HepG2 (cell line): ENCODE results near the gene ELN. TPM values are rescaled to one million over a fixed set of nuclear protein-coding genes. Genes with fewer than 3 reads are reported as not detected.

Source experiments
- ATF1 ChIP-seq: IDR thresholded peaks from 2 replicates; pipeline ENCODE4 v1.6.1; 2016; ENCODE audit warnings: mild to moderate bottlenecking, control low read depth
- FOXM1 ChIP-seq: sonication (generic); formaldehyde crosslinking; IDR thresholded peaks from 2 replicates; pipeline ENCODE4 v1.5.0; 2020; ENCODE audit warnings: missing genetic modification reagents
- GABPA ChIP-seq, 2 experiments: IDR thresholded peaks; 2 replicates each; pipeline ENCODE4 v1.6.1; 2011 to 2016; ENCODE audit warnings: low read depth in 2 of 2, low read length in 1 of 2, missing biosample characterization in 1 of 2, missing genetic modification characterization in 1 of 2
- GATAD2A ChIP-seq: IDR thresholded peaks from 2 replicates; pipeline ENCODE4 v1.6.1; 2016
- HMG20B ChIP-seq: conservative IDR thresholded peaks from 2 replicates; pipeline ENCODE4 v1.6.1; 2016; ENCODE audit warnings: missing genetic modification reagents, missing compliant biosample characterization
- KDM1A ChIP-seq: IDR thresholded peaks from 2 replicates; pipeline ENCODE4 v1.6.1; 2016; ENCODE audit warnings: missing compliant biosample characterization
- KDM5A ChIP-seq: fragments of 200-600 bp; sonication (generic); IDR thresholded peaks from 2 replicates; pipeline ENCODE4 v1.7.0; 2018; ENCODE audit warnings: antibody characterized with exemption, mild to moderate bottlenecking, low read length, borderline replicate concordance
- MTA3 ChIP-seq: sonication (generic); formaldehyde crosslinking; IDR thresholded peaks from 2 replicates; pipeline ENCODE4 v1.4.0; 2020; ENCODE audit warnings: missing genetic modification reagents
- MYC ChIP-seq: sonication (generic); formaldehyde crosslinking; IDR thresholded peaks from 2 replicates; pipeline ENCODE4 v1.9.0; 2021; ENCODE audit warnings: missing genetic modification reagents, borderline replicate concordance
- NKX3-1 ChIP-seq: sonication (generic); formaldehyde crosslinking; IDR thresholded peaks from 2 replicates; pipeline ENCODE4 v1.5.0; 2020; ENCODE audit warnings: missing genetic modification reagents
- NR2F1 ChIP-seq, 2 experiments: fragments of 450-650 bp in 1 of 2; formaldehyde crosslinking in 1 of 2; IDR thresholded peaks; 2 replicates each; pipeline versions ENCODE4 v1.5.0 to v1.6.1; 2016 to 2020; ENCODE audit warnings: mild to moderate bottlenecking in 1 of 2, missing compliant biosample characterization in 1 of 2, missing genetic modification reagents in 1 of 2, moderate library complexity in 1 of 2
- RARA ChIP-seq: IDR thresholded peaks from 2 replicates; pipeline ENCODE4 v1.6.1; 2016; ENCODE audit warnings: missing genetic modification reagents, missing compliant biosample characterization
- RFX1 ChIP-seq: fragments of 450-650 bp; IDR thresholded peaks from 2 replicates; pipeline ENCODE4 v1.6.1; 2017
- RFXAP ChIP-seq: sonication (generic); formaldehyde crosslinking; IDR thresholded peaks from 2 replicates; pipeline ENCODE4 v1.4.0; 2020; ENCODE audit warnings: missing genetic modification reagents, borderline replicate concordance
- SAP130 ChIP-seq: IDR thresholded peaks from 2 replicates; pipeline ENCODE4 v1.6.1; 2016; ENCODE audit warnings: low read depth
- SIX4 ChIP-seq: sonication (generic); formaldehyde crosslinking; IDR thresholded peaks from 2 replicates; pipeline ENCODE4 v1.4.0; 2020; ENCODE audit warnings: missing genetic modification reagents
- SPEN ChIP-seq: sonication (generic); formaldehyde crosslinking; IDR thresholded peaks from 2 replicates; pipeline ENCODE4 v1.5.1; 2020; ENCODE audit warnings: low read depth, mild to moderate bottlenecking, missing genetic modification reagents
- ZFY ChIP-seq: sonication (generic); formaldehyde crosslinking; IDR thresholded peaks from 2 replicates; pipeline ENCODE4 v1.4.0; 2020; ENCODE audit warnings: missing genetic modification reagents
- ZMAT3 ChIP-seq: sonication (generic); formaldehyde crosslinking; conservative IDR thresholded peaks from 2 replicates; pipeline ENCODE4 v1.7.0; 2021; ENCODE audit warnings: missing genetic modification reagents
- ZNF546 ChIP-seq: sonication (generic); formaldehyde crosslinking; conservative IDR thresholded peaks from 2 replicates; pipeline ENCODE4 v1.8.1; 2023; ENCODE audit warnings: mild to moderate bottlenecking, missing genetic modification reagents
- ZNF619 ChIP-seq: sonication (generic); formaldehyde crosslinking; IDR thresholded peaks from 2 replicates; pipeline ENCODE4 v1.4.0; 2020; ENCODE audit warnings: mild to moderate bottlenecking, missing genetic modification reagents
- ZNF629 ChIP-seq: sonication (generic); formaldehyde crosslinking; conservative IDR thresholded peaks from 2 replicates; pipeline ENCODE4 v1.5.0; 2020; ENCODE audit warnings: missing genetic modification reagents
- ZNF652 ChIP-seq: IDR thresholded peaks from 2 replicates; pipeline ENCODE4 v1.6.1; 2016; ENCODE audit warnings: low read depth, borderline replicate concordance
- polyA plus RNA-seq, 8 experiments: library from polyadenylated mRNA; depleted of rRNA in 3 of 8; stranded (reverse) in 7 of 8; unstranded in 1 of 8; fragments of >200 nt; fragmentation: Illumina TruSeq in 4 of 8; extraction: Trizol in 4 of 8; gene quantifications; 2 replicates each; pipeline versions ENCODE4 v1.2.1 to v1.2.3, GENCODE V29; 2011 to 2016; ENCODE audit warnings: low read depth in 4 of 8, missing spikeins in 1 of 8, mixed read lengths in 1 of 8; ENCODE audit not compliant: insufficient read depth in 1 of 8
- total RNA-seq, 5 experiments: library from RNA; depleted of rRNA; stranded (reverse); fragments of >200 nt; fragmentation: Illumina TruSeq; extraction: Trizol; gene quantifications; 2 replicates each; pipeline ENCODE4 v1.2.3, GENCODE V29; 2016; ENCODE audit warnings: low read depth in 1 of 5
- TF ChIP-seq, protein P1 (sequence below): sonication (generic); formaldehyde crosslinking; IDR thresholded peaks from 2 replicates; pipeline ENCODE4 v1.4.0; 2020; ENCODE audit warnings: mild to moderate bottlenecking, missing genetic modification reagents
- TF ChIP-seq, protein P2 (sequence below): sonication (generic); formaldehyde crosslinking; IDR thresholded peaks from 2 replicates; pipeline ENCODE4 v1.5.1; 2020; ENCODE audit warnings: mild to moderate bottlenecking, missing genetic modification reagents, moderate library complexity
- TF ChIP-seq, protein P3 (sequence below): sonication (generic); formaldehyde crosslinking; IDR thresholded peaks from 2 replicates; pipeline ENCODE4 v1.8.0; 2022; ENCODE audit warnings: missing genetic modification reagents, low read depth, mild to moderate bottlenecking, borderline replicate concordance
- TF ChIP-seq, protein P4 (sequence below): sonication (generic); formaldehyde crosslinking; IDR thresholded peaks from 2 replicates; pipeline ENCODE4 v1.4.0; 2020; ENCODE audit warnings: missing genetic modification reagents

ELN gene
- total and polyA plus RNA-seq, 2 of the 13 experiments (the other 11 are each of a cell fraction or from before 2014, with no cell fraction given): 0.15 to 0.37 TPM

DNA sequence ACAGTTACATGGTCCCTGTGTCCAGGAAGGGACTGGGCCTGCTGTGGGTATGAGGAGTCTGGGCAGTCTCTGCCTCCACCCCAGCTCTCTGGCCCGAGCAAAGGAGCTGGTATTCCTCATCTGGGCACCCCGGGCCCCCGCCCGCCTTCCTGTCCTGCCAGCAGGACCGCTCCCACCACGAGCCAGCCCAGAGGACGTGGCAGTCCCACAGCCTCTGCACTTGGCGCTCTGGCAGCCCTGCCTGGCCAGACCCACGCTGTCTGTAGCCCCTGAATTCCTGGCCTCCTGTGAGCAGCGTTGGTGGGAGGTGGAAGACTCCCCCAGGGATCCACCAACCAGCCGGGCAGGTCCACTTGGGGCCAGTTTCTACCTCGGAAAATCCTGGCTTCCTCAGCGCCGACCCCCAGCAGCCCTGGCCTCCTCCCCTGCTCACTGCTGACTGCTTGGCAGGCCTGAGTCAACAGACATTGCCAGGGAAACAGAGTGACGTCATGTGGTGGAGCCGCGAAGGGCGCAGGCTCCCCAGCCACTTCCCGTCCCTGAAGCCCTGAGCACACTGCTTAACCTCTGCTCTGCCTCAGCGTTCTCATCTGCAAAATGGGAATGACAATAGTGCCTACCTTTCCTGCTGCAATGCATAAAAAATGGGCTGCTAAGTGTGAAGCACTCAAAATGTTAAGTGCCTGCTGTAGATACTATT is 34.0 kb downstream of the ELN start (continued):
- TF ChIP-seq NR2F1 (CRISPR knock-in tag; IDR thresholded peaks at IDR 0.05) (0 out of 4 replicates have a peak, but pooled peaks of 1 of the 2 experiments have one; percentile 20), HMG20B (CRISPR knock-in tag) (no peak), KDM1A (peak; percentile 100), ZMAT3 (CRISPR knock-in tag) (no peak), KDM5A (no peak), ZNF546 (CRISPR knock-in tag) (no peak), MTA3 (no peak), FOXM1 (no peak), RFXAP (CRISPR knock-in tag) (no peak), SIX4 (no peak), ZFY (CRISPR knock-in tag) (peak; percentile 46; the same call in 1 of the 2 replicates), GATAD2A (peak; percentile 36; the same call in 1 of the 2 replicates), SAP130 (CRISPR knock-in tag) (peak; percentile 72), NKX3-1 (CRISPR knock-in tag) (no peak), ATF1 (peak; percentile 51; the same call in 1 of the 2 replicates), RARA (CRISPR knock-in tag) (peak; percentile 15; the same call in 1 of the 2 replicates), SPEN (CRISPR knock-in tag) (peak; percentile 24; the same call in 1 of the 2 replicates), ZNF652 (CRISPR knock-in tag) (peak; percentile 46; the same call in 1 of the 2 replicates), ZNF619 (CRISPR knock-in tag) (no peak), GABPA (IDR thresholded peaks at IDR 0.05; ENCODE audit: low read depth, low read length) (no peak), GABPA (CRISPR knock-in tag; IDR thresholded peaks at IDR 0.05; ENCODE audit: low read depth) (0 out of 2 replicates have a peak, but pooled peaks have one; percentile 11), RFX1 (peak; percentile 54; the same call in 1 of the 2 replicates), MYC (CRISPR knock-in tag) (no peak), ZNF629 (CRISPR knock-in tag) (peak; percentile 100)
- TF ChIP-seq, protein P1, sequence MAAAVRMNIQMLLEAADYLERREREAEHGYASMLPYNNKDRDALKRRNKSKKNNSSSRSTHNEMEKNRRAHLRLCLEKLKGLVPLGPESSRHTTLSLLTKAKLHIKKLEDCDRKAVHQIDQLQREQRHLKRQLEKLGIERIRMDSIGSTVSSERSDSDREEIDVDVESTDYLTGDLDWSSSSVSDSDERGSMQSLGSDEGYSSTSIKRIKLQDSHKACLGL (CRISPR knock-in tag): no peak
- TF ChIP-seq, protein P2, sequence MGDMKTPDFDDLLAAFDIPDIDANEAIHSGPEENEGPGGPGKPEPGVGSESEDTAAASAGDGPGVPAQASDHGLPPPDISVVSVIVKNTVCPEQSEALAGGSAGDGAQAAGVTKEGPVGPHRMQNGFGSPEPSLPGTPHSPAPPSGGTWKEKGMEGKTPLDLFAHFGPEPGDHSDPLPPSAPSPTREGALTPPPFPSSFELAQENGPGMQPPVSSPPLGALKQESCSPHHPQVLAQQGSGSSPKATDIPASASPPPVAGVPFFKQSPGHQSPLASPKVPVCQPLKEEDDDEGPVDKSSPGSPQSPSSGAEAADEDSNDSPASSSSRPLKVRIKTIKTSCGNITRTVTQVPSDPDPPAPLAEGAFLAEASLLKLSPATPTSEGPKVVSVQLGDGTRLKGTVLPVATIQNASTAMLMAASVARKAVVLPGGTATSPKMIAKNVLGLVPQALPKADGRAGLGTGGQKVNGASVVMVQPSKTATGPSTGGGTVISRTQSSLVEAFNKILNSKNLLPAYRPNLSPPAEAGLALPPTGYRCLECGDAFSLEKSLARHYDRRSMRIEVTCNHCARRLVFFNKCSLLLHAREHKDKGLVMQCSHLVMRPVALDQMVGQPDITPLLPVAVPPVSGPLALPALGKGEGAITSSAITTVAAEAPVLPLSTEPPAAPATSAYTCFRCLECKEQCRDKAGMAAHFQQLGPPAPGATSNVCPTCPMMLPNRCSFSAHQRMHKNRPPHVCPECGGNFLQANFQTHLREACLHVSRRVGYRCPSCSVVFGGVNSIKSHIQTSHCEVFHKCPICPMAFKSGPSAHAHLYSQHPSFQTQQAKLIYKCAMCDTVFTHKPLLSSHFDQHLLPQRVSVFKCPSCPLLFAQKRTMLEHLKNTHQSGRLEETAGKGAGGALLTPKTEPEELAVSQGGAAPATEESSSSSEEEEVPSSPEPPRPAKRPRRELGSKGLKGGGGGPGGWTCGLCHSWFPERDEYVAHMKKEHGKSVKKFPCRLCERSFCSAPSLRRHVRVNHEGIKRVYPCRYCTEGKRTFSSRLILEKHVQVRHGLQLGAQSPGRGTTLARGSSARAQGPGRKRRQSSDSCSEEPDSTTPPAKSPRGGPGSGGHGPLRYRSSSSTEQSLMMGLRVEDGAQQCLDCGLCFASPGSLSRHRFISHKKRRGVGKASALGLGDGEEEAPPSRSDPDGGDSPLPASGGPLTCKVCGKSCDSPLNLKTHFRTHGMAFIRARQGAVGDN (CRISPR knock-in tag): peak; percentile 73
- TF ChIP-seq, protein P3, sequence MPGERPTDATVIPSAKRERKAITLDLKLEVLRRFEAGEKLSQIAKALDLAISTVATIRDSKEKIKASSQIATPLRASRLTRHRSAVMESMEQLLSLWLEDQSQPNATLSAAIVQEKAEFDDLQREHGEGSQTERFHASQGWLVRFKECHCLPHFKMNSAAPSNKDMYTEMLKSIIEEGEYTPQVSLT (CRISPR knock-in tag): no peak
- TF ChIP-seq, protein P4, sequence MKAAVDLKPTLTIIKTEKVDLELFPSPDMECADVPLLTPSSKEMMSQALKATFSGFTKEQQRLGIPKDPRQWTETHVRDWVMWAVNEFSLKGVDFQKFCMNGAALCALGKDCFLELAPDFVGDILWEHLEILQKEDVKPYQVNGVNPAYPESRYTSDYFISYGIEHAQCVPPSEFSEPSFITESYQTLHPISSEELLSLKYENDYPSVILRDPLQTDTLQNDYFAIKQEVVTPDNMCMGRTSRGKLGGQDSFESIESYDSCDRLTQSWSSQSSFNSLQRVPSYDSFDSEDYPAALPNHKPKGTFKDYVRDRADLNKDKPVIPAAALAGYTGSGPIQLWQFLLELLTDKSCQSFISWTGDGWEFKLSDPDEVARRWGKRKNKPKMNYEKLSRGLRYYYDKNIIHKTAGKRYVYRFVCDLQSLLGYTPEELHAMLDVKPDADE (CRISPR knock-in tag): no peak
